HepG2 (cell line): ENCODE results near the gene SGIP1. TPM values are rescaled to one million over a fixed set of nuclear protein-coding genes. Genes with fewer than 3 reads are reported as not detected.

Experiments
- ATAC-seq: fragments of 200-7000 bp; cut with Tn5 transposase; 3 replicates; pipeline ENCODE4 v1.9.1; 2020; ENCODE audit warnings: mild to moderate bottlenecking, moderate library complexity
- BruUV-seq: library from RNA; stranded (reverse); fragments of 400-500 nt; replicated peaks from 2 replicates; lab custom pipeline; 2021; lab: Mats Ljungman, UMichigan
- CTCF ChIA-PET: fragments of 300-600 bp; formaldehyde crosslinking; extraction: SDS; loops from one replicate; lab custom pipeline; 2021; ENCODE audit warnings: low total read pairs, inconsistent platforms, low intra/inter-chr PET ratio; lab: Yijun Ruan, JAX
- POLR2A ChIA-PET: fragments of 350-600 bp; sonication (Branson Sonifier 250); formaldehyde crosslinking; loops from one replicate; lab custom pipeline; 2020; ENCODE audit warnings: antibody characterized with exemption, inconsistent platforms; lab: Yijun Ruan, JAX
- DNase-seq: peaks from one replicate; pipeline ENCODE4 v3.0.0-alpha.2; 2015; ENCODE audit warnings: low spot score
- FAIRE-seq: peaks from 3 replicates; lab custom pipeline; 2011; peaks lifted over from hg19 to GRCh38; lab: Jason Lieb, UNC
- H2AFZ ChIP-seq: one replicate; pipeline ENCODE4 v1.6.1; 2011; ENCODE audit warnings: low read length, inconsistent platforms
- H3K27ac ChIP-seq: fragments of 300-600 bp; 3 replicates; pipeline ENCODE4 v1.8.0; 2011; ENCODE audit warnings: mixed run types, mild to moderate bottlenecking, mixed read lengths, low read length, inconsistent platforms; ENCODE audit not compliant: insufficient read depth; ENCODE audit errors: extremely low read length
- H3K27me3 ChIP-seq, 2 experiments: fragments of 200-600 bp in 1 of 2; 2 replicates in 1 of 2; 3 replicates in 1 of 2; pipeline versions ENCODE4 v1.6.0 to v1.8.0; 2011; ENCODE audit warnings: low read length in 2 of 2, mild to moderate bottlenecking in 2 of 2, moderate library complexity in 2 of 2, inconsistent platforms in 1 of 2; ENCODE audit not compliant: insufficient read depth in 2 of 2, control insufficient read depth in 1 of 2
- H3K36me3 ChIP-seq, 2 experiments: fragments of 200-600 bp in 1 of 2; replicated peaks in 1 of 2; 2 replicates in 1 of 2; 3 replicates in 1 of 2; pipeline versions ENCODE4 v1.5.1 to v1.8.0; 2011; ENCODE audit warnings: low read length in 2 of 2, inconsistent platforms in 1 of 2; ENCODE audit not compliant: insufficient read depth in 2 of 2, control insufficient read depth in 1 of 2
- H3K4me1 ChIP-seq: 2 replicates; pipeline ENCODE4 v1.5.1; 2012; ENCODE audit warnings: low read length, inconsistent platforms; ENCODE audit not compliant: insufficient read depth
- H3K4me2 ChIP-seq: 2 replicates; pipeline ENCODE4 v1.6.0; 2011; ENCODE audit warnings: low read depth, low read length, inconsistent platforms
- H3K4me3 ChIP-seq, 3 experiments: fragments of 200-600 bp in 1 of 3; sonication (generic), shearing (Covaris generic) in 1 of 3; replicated peaks in 1 of 3; 2 replicates each; pipeline ENCODE4 v1.5.1; 2011 to 2016; ENCODE audit warnings: low read length in 3 of 3, inconsistent platforms in 2 of 3, low read depth in 2 of 3, mild to moderate bottlenecking in 2 of 3, control low read depth in 1 of 3, mixed read lengths in 1 of 3; ENCODE audit not compliant: insufficient read depth in 1 of 3
- H3K79me2 ChIP-seq: one replicate; pipeline ENCODE4 v1.6.1; 2011; ENCODE audit warnings: low read length, inconsistent platforms; ENCODE audit not compliant: insufficient read depth
- H3K9ac ChIP-seq: 2 replicates; pipeline ENCODE4 v1.6.0; 2011; ENCODE audit warnings: mild to moderate bottlenecking, low read depth, low read length, inconsistent platforms; ENCODE audit not compliant: insufficient read depth
- H3K9me3 ChIP-seq: 2 replicates; pipeline ENCODE4 v1.5.1; 2012; ENCODE audit warnings: mild to moderate bottlenecking, low read length
- H4K20me1 ChIP-seq: 2 replicates; pipeline ENCODE4 v1.6.0; 2011; ENCODE audit warnings: inconsistent platforms, mild to moderate bottlenecking, low read length, moderate library complexity; ENCODE audit not compliant: insufficient read depth
- CENPX ChIP-seq: sonication (generic); formaldehyde crosslinking; IDR thresholded peaks from 2 replicates; pipeline ENCODE4 v1.9.0; 2021; ENCODE audit warnings: mild to moderate bottlenecking, missing genetic modification reagents, moderate library complexity
- FLYWCH1 ChIP-seq: sonication (generic); formaldehyde crosslinking; IDR thresholded peaks from 2 replicates; pipeline ENCODE4 v1.8.1; 2023; ENCODE audit warnings: mild to moderate bottlenecking, missing genetic modification reagents
- FOXJ3 ChIP-seq: sonication (generic); formaldehyde crosslinking; IDR thresholded peaks from 2 replicates; pipeline ENCODE4 v1.4.0; 2020; ENCODE audit warnings: missing genetic modification reagents, mild to moderate bottlenecking, borderline replicate concordance
- FOXO1 ChIP-seq: sonication (generic); formaldehyde crosslinking; IDR thresholded peaks from 2 replicates; pipeline ENCODE4 v1.4.0; 2020; ENCODE audit warnings: missing genetic modification reagents
- HMGXB4 ChIP-seq, 2 experiments: sonication (generic) in 1 of 2; formaldehyde crosslinking in 1 of 2; IDR thresholded peaks; 2 replicates each; pipeline versions ENCODE4 v1.4.0 to v1.6.1; 2018 to 2020; ENCODE audit warnings: missing genetic modification reagents in 2 of 2, borderline replicate concordance in 1 of 2, low read depth in 1 of 2, mild to moderate bottlenecking in 1 of 2, missing biosample characterization in 1 of 2
- HNRNPK ChIP-seq: fragments of 200-400 bp; formaldehyde crosslinking; IDR thresholded peaks from 2 replicates; pipeline ENCODE4 v1.6.1; 2018; ENCODE audit warnings: low read length, low read depth, moderate library complexity, mild to moderate bottlenecking; ENCODE audit not compliant: poor library complexity, severe bottlenecking
- JARID2 ChIP-seq: sonication (generic); formaldehyde crosslinking; IDR thresholded peaks from 2 replicates; pipeline ENCODE4 v1.8.1; 2023; ENCODE audit warnings: missing genetic modification reagents, inconsistent platforms; ENCODE audit not compliant: insufficient replicate concordance
- NR3C1 ChIP-seq: sonication (generic); formaldehyde crosslinking; IDR thresholded peaks from 2 replicates; pipeline ENCODE4 v1.4.0; 2020; ENCODE audit warnings: missing genetic modification reagents
- SYNCRIP ChIP-seq: fragments of 200-400 bp; formaldehyde crosslinking; IDR thresholded peaks from 2 replicates; pipeline ENCODE4 v1.6.1; 2018; ENCODE audit warnings: mild to moderate bottlenecking, low read depth, low read length; ENCODE audit not compliant: insufficient read depth
- TFAP4 ChIP-seq: sonication (generic); IDR thresholded peaks from 2 replicates; pipeline ENCODE4 v1.6.1; 2016; ENCODE audit warnings: low read depth, borderline replicate concordance
- ZBTB39 ChIP-seq: sonication (generic); formaldehyde crosslinking; IDR thresholded peaks from 2 replicates; pipeline ENCODE4 v1.5.0; 2020; ENCODE audit warnings: missing genetic modification reagents
- ZFP82 ChIP-seq: sonication (generic); formaldehyde crosslinking; IDR thresholded peaks from 2 replicates; pipeline ENCODE4 v1.5.1; 2020; ENCODE audit warnings: mild to moderate bottlenecking, missing genetic modification reagents, borderline replicate concordance
- ZNF121 ChIP-seq: sonication (generic); formaldehyde crosslinking; IDR thresholded peaks from 2 replicates; pipeline ENCODE4 v1.5.0; 2020; ENCODE audit warnings: mild to moderate bottlenecking, missing genetic modification reagents
- ZNF136 ChIP-seq: sonication (generic); formaldehyde crosslinking; IDR thresholded peaks from 2 replicates; pipeline ENCODE4 v1.8.1; 2022; ENCODE audit warnings: low read depth, mild to moderate bottlenecking, moderate library complexity, missing genetic modification reagents
- ZNF224 ChIP-seq: sonication (generic); formaldehyde crosslinking; IDR thresholded peaks from 2 replicates; pipeline ENCODE4 v1.5.0; 2020; ENCODE audit warnings: mild to moderate bottlenecking, missing genetic modification reagents
- ZNF614 ChIP-seq: IDR thresholded peaks from 2 replicates; pipeline ENCODE4 v1.6.1; 2018; ENCODE audit warnings: missing biosample characterization, missing genetic modification reagents, inconsistent platforms, borderline replicate concordance
- ZNF644 ChIP-seq: IDR thresholded peaks from 2 replicates; pipeline ENCODE4 v1.6.1; 2016; ENCODE audit warnings: low read depth
- ZNF761 ChIP-seq: sonication (generic); formaldehyde crosslinking; conservative IDR thresholded peaks from 2 replicates; pipeline ENCODE4 v1.4.0; 2020; ENCODE audit warnings: mild to moderate bottlenecking, missing genetic modification reagents
- ZNF768 ChIP-seq: sonication (generic); formaldehyde crosslinking; IDR thresholded peaks from 2 replicates; pipeline ENCODE4 v1.4.0; 2020; ENCODE audit warnings: missing genetic modification reagents
- ZNF773 ChIP-seq: sonication (generic); formaldehyde crosslinking; IDR thresholded peaks from 2 replicates; pipeline ENCODE4 v1.4.0; 2020; ENCODE audit warnings: missing genetic modification reagents, borderline replicate concordance
- WGBS: methylation state at CpG from one replicate; pipeline ENCODE4 v1.1.6; 2017; ENCODE audit warnings: low lambda C conversion rate; 5-methylcytosine and 5-hydroxymethylcytosine counted together
- in situ Hi-C: cut with HindIII; loops from 2 replicates; pipeline ENCODE4 v1.10.0; 2017; ENCODE audit warnings: low pct_unique_long_range_greater_than_20kb; ENCODE audit not compliant: extremely low pct_ligation_motif_present
- intact Hi-C: fragments of 100-400 bp; cut with micrococcal nuclease; formaldehyde crosslinking; loops from one replicate; pipeline ENCODE4 v1.10.0; 2022; ENCODE audit not compliant: unreplicated experiment
- polyA plus RNA-seq, 8 experiments: library from polyadenylated mRNA; depleted of rRNA in 3 of 8; stranded (reverse) in 7 of 8; unstranded in 1 of 8; fragments of >200 nt; fragmentation: Illumina TruSeq in 4 of 8; extraction: Trizol in 4 of 8; gene quantifications; 2 replicates each; pipeline versions ENCODE4 v1.2.1 to v1.2.3, GENCODE V29; 2011 to 2016; ENCODE audit warnings: low read depth in 4 of 8, missing spikeins in 1 of 8, mixed read lengths in 1 of 8; ENCODE audit not compliant: insufficient read depth in 1 of 8
- total RNA-seq, 5 experiments: library from RNA; depleted of rRNA; stranded (reverse); fragments of >200 nt; fragmentation: Illumina TruSeq; extraction: Trizol; gene quantifications; 2 replicates each; pipeline ENCODE4 v1.2.3, GENCODE V29; 2016; ENCODE audit warnings: low read depth in 1 of 5

The SGIP1 gene
- total and polyA plus RNA-seq, 2 of the 13 experiments (the other 11 are each of a cell fraction or from before 2014, with no cell fraction given): not detected

- Histone ChIP-seq H2AFZ (no peak overlapping the region), H3K27me3 (no peaks in the 10 kb centered on the region), H3K4me2 (no peak overlapping the region), H3K36me3 (no peaks in the 10 kb centered on the region), H3K27ac (no peak overlapping the region), H3K4me3 (no peak overlapping the region), H3K9me3 (no peaks in the 10 kb centered on the region), H3K9ac (no peak overlapping the region), H4K20me1 (no peaks in the 10 kb centered on the region; the same call in 1 of the 2 replicates), H3K79me2 (no peaks in the 10 kb centered on the region), H3K4me1 (no peaks in the 10 kb centered on the region)
- TF ChIP-seq FLYWCH1: no peak
- TF ChIP-seq ZBTB39 (CRISPR knock-in tag): no peak
- TF ChIP-seq HNRNPK: no peak
- no peak for TF ChIP-seq ZNF136 (CRISPR knock-in tag)
- no peak for TF ChIP-seq ZNF224
- TF ChIP-seq JARID2 (CRISPR knock-in tag): no peak
- no peak for TF ChIP-seq NR3C1
- TF ChIP-seq ZNF614 (CRISPR knock-in tag): no peak
- TF ChIP-seq ZNF761 (CRISPR knock-in tag): no peak
- no peak for TF ChIP-seq CENPX (CRISPR knock-in tag)
- no peak for TF ChIP-seq SYNCRIP
- no peak for TF ChIP-seq ZFP82 (CRISPR knock-in tag)
- no peak for TF ChIP-seq FOXJ3
- TF ChIP-seq ZNF773 (CRISPR knock-in tag): no peak
- TF ChIP-seq ZNF768 (CRISPR knock-in tag): no peak
- no peak for TF ChIP-seq FOXO1
- no peak for TF ChIP-seq ZNF644 (CRISPR knock-in tag)
- TF ChIP-seq HMGXB4 (CRISPR knock-in tag; IDR thresholded peaks at IDR 0.05; ENCODE audit: borderline replicate concordance in 1 of 2, low read depth in 1 of 2): no peak
- TF ChIP-seq TFAP4: no peak
- TF ChIP-seq ZNF121 (CRISPR knock-in tag): no peak
- no TSS peak for BruUV-seq
- ChIA-PET CTCF (no interaction called here), POLR2A (no interaction called here)
- WGBS: 12% methylated on average over 6 of the region's 6 CpGs
- in situ Hi-C loops: loop anchor here (10.0 to 25.0 kb wide), 2 partner anchors 464 to 767 kb away; no protein-coding TSS in a partner anchor
- FAIRE-seq: no peak
- no peak for ATAC-seq
- intact Hi-C loops: loop anchor here (5.0 kb wide), 1 partner anchor 227 kb away; no protein-coding TSS in a partner anchor
- no peak for DNase-seq
These were observed 195.2 kb downstream of the SGIP1 start for GRCh38 chr1:66729119-66729518.
